ENCODE results near the gene HCFC1.

Gene HCFC1

GRCh38 chrX:153924149-153924861, 47.3 kb downstream of the HCFC1 start:
- peaks cover 2% of the 10 kb centered on the region; the same call in 1 of the 2 replicates for H3K36me3 ChIP-seq (ENCODE audit: control insufficient read depth, insufficient read depth, low read length)
- no peak overlapping the region for H3K4me3 ChIP-seq (ENCODE audit: low read length)
- WGBS (ENCODE audit: insufficient coverage, insufficient read length), result no CpG with 5 or more reads among the region's 14 CpGs
- H3K4me1 ChIP-seq (ENCODE audit: control insufficient read depth, insufficient read depth, low read length), result 0 out of 2 replicates have a peak, but pooled peaks cover 1% of the 10 kb centered on the region
- no peak for DNase-seq (ENCODE audit: low read depth, low spot score)
- H3K27ac ChIP-seq (ENCODE audit: low read length), result no peak overlapping the region
- no peaks in the 10 kb centered on the region for H3K9me3 ChIP-seq (ENCODE audit: control insufficient read depth, insufficient read depth, low read length)
- no peaks in the 10 kb centered on the region for H3K27me3 ChIP-seq (ENCODE audit: control insufficient read depth, insufficient read depth, low read length)

GRCh38 chrX:153922932-153923857, 48.4 kb downstream of the HCFC1 start:
- no CpG with 5 or more reads among the region's 25 CpGs for WGBS (ENCODE audit: insufficient coverage, insufficient read length)
- DNase-seq (ENCODE audit: low read depth, low spot score), result no peak
- no peaks in the 10 kb centered on the region for H3K27me3 ChIP-seq (ENCODE audit: control insufficient read depth, insufficient read depth, low read length)
- 0 out of 2 replicates have a peak, but pooled peaks cover 1% of the 10 kb centered on the region for H3K4me1 ChIP-seq (ENCODE audit: control insufficient read depth, insufficient read depth, low read length)
- no peak overlapping the region for H3K27ac ChIP-seq (ENCODE audit: low read length)
- no peaks in the 10 kb centered on the region for H3K9me3 ChIP-seq (ENCODE audit: control insufficient read depth, insufficient read depth, low read length)
- H3K36me3 ChIP-seq (ENCODE audit: control insufficient read depth, insufficient read depth, low read length), result peaks cover 2% of the 10 kb centered on the region; the same call in 1 of the 2 replicates
- H3K4me3 ChIP-seq (ENCODE audit: low read length), result no peak overlapping the region

DNA sequence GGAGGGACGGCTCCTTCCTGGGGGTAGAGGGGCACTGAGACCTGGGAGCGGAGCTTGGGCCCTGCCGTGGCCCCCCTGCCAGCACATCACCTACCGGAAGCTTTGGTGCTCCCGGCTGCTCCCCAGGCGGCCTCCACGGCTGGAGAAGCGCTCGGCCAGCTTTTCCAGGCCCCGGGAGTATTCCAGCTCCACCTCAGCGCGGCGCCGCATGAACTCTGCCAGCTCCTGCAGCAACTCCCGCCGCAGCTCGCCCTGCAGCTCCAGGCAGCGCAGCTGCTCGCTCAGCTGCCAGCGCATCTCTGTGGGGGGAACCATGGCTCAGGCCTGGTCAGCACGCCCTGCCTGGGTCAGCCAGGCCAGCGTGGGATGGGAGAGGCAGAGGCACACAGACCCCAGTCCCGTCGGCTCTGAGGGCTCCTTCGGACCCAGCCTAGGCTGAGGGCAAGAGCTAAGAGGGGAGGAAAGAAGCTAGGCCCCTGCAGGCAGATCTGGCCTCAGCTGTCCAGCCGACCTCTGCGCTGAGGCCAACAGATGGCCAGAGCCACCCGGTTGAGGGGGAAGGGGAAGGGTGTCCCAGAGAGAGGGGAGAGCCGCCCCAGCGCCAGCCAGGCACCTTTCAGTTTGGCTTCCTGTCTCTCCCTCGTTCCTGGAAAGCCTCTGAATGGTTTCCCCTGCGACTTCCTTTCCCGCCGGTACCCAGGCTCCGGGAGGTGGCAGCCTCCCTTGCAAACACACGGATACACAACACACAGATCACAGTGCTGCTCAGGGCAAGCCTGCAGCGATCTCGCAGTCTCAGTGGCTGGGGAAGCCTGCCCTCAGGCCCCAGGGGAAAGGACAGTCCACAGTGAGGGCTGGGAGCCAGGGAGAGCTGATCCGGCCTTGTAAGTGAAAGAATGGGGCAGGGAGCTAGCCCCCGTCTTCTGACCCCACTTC, 49.8 kb downstream of the HCFC1 start:
- Histone ChIP-seq H3K9me3 (ENCODE audit: control insufficient read depth, insufficient read depth, low read length) (no peaks in the 10 kb centered on the region), H3K4me3 (ENCODE audit: low read length) (no peak overlapping the region), H3K36me3 (ENCODE audit: control insufficient read depth, insufficient read depth, low read length) (peaks cover 2% of the 10 kb centered on the region; the same call in 1 of the 2 replicates), H3K27me3 (ENCODE audit: control insufficient read depth, insufficient read depth, low read length) (no peaks in the 10 kb centered on the region), H3K27ac (ENCODE audit: low read length) (no peak overlapping the region), H3K4me1 (ENCODE audit: control insufficient read depth, insufficient read depth, low read length) (peaks cover 1% of the 10 kb centered on the region; the same call in 1 of the 2 replicates)
- WGBS (ENCODE audit: insufficient coverage, insufficient read length), result no CpG with 5 or more reads among the region's 40 CpGs
- no peak for DNase-seq (ENCODE audit: low read depth, low spot score)

- Histone ChIP-seq H3K4me3 (ENCODE audit: low read length) (no peak overlapping the region), H3K27ac (ENCODE audit: low read length) (no peak overlapping the region), H3K9me3 (ENCODE audit: control insufficient read depth, insufficient read depth, low read length) (no peaks in the 10 kb centered on the region), H3K27me3 (ENCODE audit: control insufficient read depth, insufficient read depth, low read length) (no peaks in the 10 kb centered on the region), H3K36me3 (ENCODE audit: control insufficient read depth, insufficient read depth, low read length) (peaks cover 2% of the 10 kb centered on the region; the same call in 1 of the 2 replicates), H3K4me1 (ENCODE audit: control insufficient read depth, insufficient read depth, low read length) (no peaks in the 10 kb centered on the region; the same call in 1 of the 2 replicates)
- DNase-seq (ENCODE audit: low read depth, low spot score), result no peak
- no CpG with 5 or more reads among the region's 16 CpGs for WGBS (ENCODE audit: insufficient coverage, insufficient read length)
Observed at GRCh38 chrX:153921070-153921469, 50.5 kb downstream of the HCFC1 start.

- no peak for DNase-seq (ENCODE audit: low read depth, low spot score)
- no CpG with 5 or more reads among the region's 14 CpGs for WGBS (ENCODE audit: insufficient coverage, insufficient read length)
- no peak overlapping the region for H3K4me3 ChIP-seq (ENCODE audit: low read length)
- H3K27ac ChIP-seq (ENCODE audit: low read length), result no peak overlapping the region
- no peaks in the 10 kb centered on the region; the same call in 1 of the 2 replicates for H3K4me1 ChIP-seq (ENCODE audit: control insufficient read depth, insufficient read depth, low read length)
- H3K36me3 ChIP-seq (ENCODE audit: control insufficient read depth, insufficient read depth, low read length), result peaks cover 2% of the 10 kb centered on the region; the same call in 1 of the 2 replicates
- no peaks in the 10 kb centered on the region for H3K27me3 ChIP-seq (ENCODE audit: control insufficient read depth, insufficient read depth, low read length)
- no peaks in the 10 kb centered on the region for H3K9me3 ChIP-seq (ENCODE audit: control insufficient read depth, insufficient read depth, low read length)
Observed at GRCh38 chrX:153920546-153920945, 51.1 kb downstream of the HCFC1 start.

GRCh38 chrX:153919281-153919680, 52.3 kb downstream of the HCFC1 start:
- DNase-seq (ENCODE audit: low read depth, low spot score), result no peak
- WGBS (ENCODE audit: insufficient coverage, insufficient read length), result no CpG with 5 or more reads among the region's 13 CpGs
- H3K36me3 ChIP-seq (ENCODE audit: control insufficient read depth, insufficient read depth, low read length), result peaks cover 2% of the 10 kb centered on the region; the same call in 1 of the 2 replicates

GRCh38 chrX:153917869-153918268, 53.7 kb downstream of the HCFC1 start:
- Histone ChIP-seq H3K4me1 (ENCODE audit: control insufficient read depth, insufficient read depth, low read length) (no peaks in the 10 kb centered on the region; the same call in 1 of the 2 replicates), H3K27me3 (ENCODE audit: control insufficient read depth, insufficient read depth, low read length) (no peaks in the 10 kb centered on the region), H3K36me3 (ENCODE audit: control insufficient read depth, insufficient read depth, low read length) (peaks cover 2% of the 10 kb centered on the region; the same call in 1 of the 2 replicates), H3K27ac (ENCODE audit: low read length) (no peak overlapping the region), H3K4me3 (ENCODE audit: low read length) (no peak overlapping the region), H3K9me3 (ENCODE audit: control insufficient read depth, insufficient read depth, low read length) (no peaks in the 10 kb centered on the region)
- no peak for DNase-seq (ENCODE audit: low read depth, low spot score)
- no CpG with 5 or more reads among the region's 6 CpGs for WGBS (ENCODE audit: insufficient coverage, insufficient read length)

More at GRCh38 chrX:153919281-153919680, 52.3 kb downstream of the HCFC1 start:
- no peaks in the 10 kb centered on the region; the same call in 1 of the 2 replicates for H3K4me1 ChIP-seq (ENCODE audit: control insufficient read depth, insufficient read depth, low read length)
- no peak overlapping the region for H3K27ac ChIP-seq (ENCODE audit: low read length)
- no peaks in the 10 kb centered on the region for H3K9me3 ChIP-seq (ENCODE audit: control insufficient read depth, insufficient read depth, low read length)
- no peak overlapping the region for H3K4me3 ChIP-seq (ENCODE audit: low read length)
- H3K27me3 ChIP-seq (ENCODE audit: control insufficient read depth, insufficient read depth, low read length), result no peaks in the 10 kb centered on the region

- no peak for DNase-seq (ENCODE audit: low read depth, low spot score)
- no peaks in the 10 kb centered on the region for H3K9me3 ChIP-seq (ENCODE audit: control insufficient read depth, insufficient read depth, low read length)
- no peaks in the 10 kb centered on the region; the same call in 1 of the 2 replicates for H3K36me3 ChIP-seq (ENCODE audit: control insufficient read depth, insufficient read depth, low read length)
- no peak overlapping the region for H3K4me3 ChIP-seq (ENCODE audit: low read length)
- H3K27me3 ChIP-seq (ENCODE audit: control insufficient read depth, insufficient read depth, low read length), result no peaks in the 10 kb centered on the region
- peaks cover 1% of the 10 kb centered on the region; the same call in 1 of the 2 replicates for H3K4me1 ChIP-seq (ENCODE audit: control insufficient read depth, insufficient read depth, low read length)
- no peak overlapping the region for H3K27ac ChIP-seq (ENCODE audit: low read length)
- no CpG with 5 or more reads among the region's 17 CpGs for WGBS (ENCODE audit: insufficient coverage, insufficient read length)
Observed at GRCh38 chrX:153913701-153914100, 57.9 kb downstream of the HCFC1 start.

DNA sequence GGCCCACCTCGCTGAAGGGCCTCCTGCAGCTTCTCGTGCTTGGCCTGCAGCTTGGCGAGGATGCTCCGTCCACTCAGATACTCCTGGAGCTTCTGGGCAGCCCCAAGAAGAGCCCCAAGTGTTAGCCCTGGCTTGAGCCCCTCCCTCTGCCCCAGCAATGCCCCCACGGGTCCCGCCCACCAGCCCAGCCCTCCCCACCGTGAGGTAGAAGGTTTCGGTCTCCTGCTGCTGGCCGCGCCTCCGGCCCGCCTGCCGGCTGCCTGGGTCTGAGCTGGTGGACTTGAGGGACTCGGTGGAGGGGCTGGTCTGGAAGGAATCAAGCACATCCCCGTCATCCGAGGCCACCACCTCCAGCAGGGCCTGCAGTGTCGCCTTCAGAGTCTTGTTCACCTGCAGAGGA, 58.4 kb downstream of the HCFC1 start:
- no peaks in the 10 kb centered on the region for H3K9me3 ChIP-seq (ENCODE audit: control insufficient read depth, insufficient read depth, low read length)
- DNase-seq (ENCODE audit: low read depth, low spot score), result no peak
- no CpG with 5 or more reads among the region's 17 CpGs for WGBS (ENCODE audit: insufficient coverage, insufficient read length)

More for the DNA sequence above, 58.4 kb downstream of the HCFC1 start:
- Histone ChIP-seq H3K36me3 (ENCODE audit: control insufficient read depth, insufficient read depth, low read length) (no peaks in the 10 kb centered on the region; the same call in 1 of the 2 replicates), H3K27ac (ENCODE audit: low read length) (no peak overlapping the region), H3K4me1 (ENCODE audit: control insufficient read depth, insufficient read depth, low read length) (peaks cover 1% of the 10 kb centered on the region; the same call in 1 of the 2 replicates), H3K27me3 (ENCODE audit: control insufficient read depth, insufficient read depth, low read length) (no peaks in the 10 kb centered on the region), H3K4me3 (ENCODE audit: low read length) (no peak overlapping the region)
